ENCODE measurements around the gene DOCK4.
A peak's percentile ranks its signal among the peaks of the same experiment; 100 is the strongest.

The DOCK4 gene

GRCh38 chr7:111787099-111787498 lies 419.1 kb downstream of the DOCK4 start:
- DNase-seq = no peak

- no peak for DNase-seq
These were observed 421.1 kb downstream of the DOCK4 start for GRCh38 chr7:111785076-111785475.

- DNase-seq = no peak
These were observed 421.9 kb downstream of the DOCK4 start for GRCh38 chr7:111784296-111784695.

GRCh38 chr7:111783854-111784253 lies 422.3 kb downstream of the DOCK4 start:
- DNase-seq = no peak

- DNase-seq = no peak
These were observed 425.7 kb downstream of the DOCK4 start for GRCh38 chr7:111780527-111780926.

GRCh38 chr7:111775206-111775605 lies 431.0 kb downstream of the DOCK4 start:
- DNase-seq = no peak

- DNase-seq = no peak
These were observed 433.5 kb downstream of the DOCK4 start for GRCh38 chr7:111772716-111773115.

DNA sequence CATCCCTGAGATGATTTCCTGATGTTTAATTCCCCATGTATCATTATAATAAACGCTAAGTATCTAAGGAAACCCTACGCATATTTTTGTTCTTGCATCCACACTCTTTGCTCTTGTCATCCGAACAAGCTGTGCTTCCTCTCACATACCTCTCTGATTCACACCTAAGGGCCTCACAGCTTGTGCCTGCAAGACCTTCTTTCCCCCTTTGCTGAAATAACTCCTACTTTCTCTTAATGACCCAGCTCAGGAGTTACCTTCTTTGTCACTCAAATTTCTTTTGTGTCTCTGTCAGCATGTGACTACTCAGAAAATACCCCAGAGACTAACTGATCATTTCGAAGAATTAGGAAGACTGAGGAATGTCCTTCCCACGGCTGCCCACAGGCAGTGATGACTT lies 434.6 kb downstream of the DOCK4 start:
- DNase-seq = no peak

DNA sequence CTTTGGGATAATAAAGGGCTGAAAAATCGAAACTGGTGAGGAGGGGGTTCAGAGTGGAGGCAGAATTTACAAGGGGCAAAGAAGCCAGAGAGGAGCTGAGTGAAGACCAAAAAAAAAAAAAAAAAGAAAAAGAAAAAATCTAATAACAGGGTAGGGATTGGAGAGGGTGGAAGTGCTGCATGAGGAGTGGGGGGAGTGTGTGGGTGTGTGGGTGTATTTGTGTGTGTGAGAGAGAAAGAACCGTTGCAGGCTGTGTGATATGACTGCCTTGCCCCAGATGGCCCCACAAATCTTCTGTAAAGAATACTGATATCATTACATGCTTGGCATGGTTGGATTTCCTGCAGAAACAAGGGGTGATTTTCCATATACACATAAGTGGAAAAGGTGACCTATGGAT lies 436.1 kb downstream of the DOCK4 start:
- DNase-seq = no peak

DNA sequence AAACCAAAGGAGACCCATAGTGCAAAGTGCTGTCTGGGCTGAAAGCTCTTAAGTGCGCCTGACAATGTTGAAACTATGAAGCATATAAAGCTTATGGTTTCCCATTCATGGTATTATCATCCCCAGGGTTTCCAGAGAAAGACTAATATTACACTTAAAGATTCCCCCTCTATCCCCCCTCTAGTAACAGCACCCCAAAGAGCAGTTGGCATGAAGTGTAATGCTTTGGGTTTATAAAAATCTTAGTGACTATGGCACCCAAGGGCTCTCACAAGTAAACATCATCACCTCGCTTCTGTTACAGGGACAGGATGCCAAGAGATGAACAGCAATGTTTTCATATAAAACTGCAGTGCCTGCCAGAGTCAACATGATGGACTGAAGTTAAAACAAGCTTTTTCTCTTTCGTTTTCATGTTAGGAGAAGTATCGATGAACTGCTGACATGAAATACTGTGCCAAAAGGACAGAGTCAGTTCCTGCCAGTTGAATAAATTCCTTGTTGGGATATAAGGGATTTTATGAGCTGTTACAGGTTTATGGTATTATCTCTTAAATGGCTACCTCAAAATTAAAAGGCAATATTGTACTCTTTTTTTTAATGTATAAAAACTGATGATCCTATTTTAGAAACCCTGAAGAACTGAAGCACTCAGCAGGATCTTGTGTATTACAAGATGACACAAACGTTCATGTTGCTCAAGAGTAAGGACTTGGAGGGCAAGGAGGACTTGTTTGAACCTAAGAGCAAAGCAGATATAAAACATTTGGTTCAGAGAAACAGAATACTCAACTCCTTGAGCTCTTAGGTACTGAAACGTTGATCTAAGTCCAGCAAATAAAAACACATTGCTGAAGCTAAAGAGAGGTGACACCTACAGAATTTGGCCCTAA lies 440.2 kb downstream of the DOCK4 start:
- no peak for DNase-seq

- DNase-seq = peak; percentile 52
These were observed 442.9 kb downstream of the DOCK4 start for GRCh38 chr7:111763221-111763801.

- DNase-seq = no peak
These were observed 443.4 kb downstream of the DOCK4 start for GRCh38 chr7:111762799-111763198.

- no peak for DNase-seq
These were observed 444.0 kb downstream of the DOCK4 start for GRCh38 chr7:111762211-111762610.

GRCh38 chr7:111760043-111760442 lies 446.2 kb downstream of the DOCK4 start:
- DNase-seq = no peak

DNA sequence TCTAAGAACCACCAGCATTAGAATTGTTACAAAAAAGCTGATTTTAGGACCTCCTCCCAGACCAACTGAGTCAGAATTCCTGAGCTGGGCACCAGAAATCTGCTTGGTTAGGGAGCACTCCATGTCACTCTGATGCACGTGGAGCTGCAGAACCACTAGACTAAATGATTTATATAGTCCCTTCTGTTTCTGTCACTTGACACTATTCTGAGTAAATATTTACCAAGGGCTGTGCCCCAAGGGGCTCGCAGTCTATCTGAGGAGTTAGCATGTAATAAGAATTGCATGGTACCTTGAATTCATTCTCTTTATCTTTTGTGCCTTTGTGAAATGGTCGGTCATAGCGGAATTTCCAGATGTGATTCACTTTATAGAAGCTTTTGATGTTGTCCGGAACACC lies 447.9 kb downstream of the DOCK4 start:
- no peak for DNase-seq

GRCh38 chr7:111756687-111757178 lies 449.5 kb downstream of the DOCK4 start:
- DNase-seq = no peak

GRCh38 chr7:111755383-111755782 lies 450.8 kb downstream of the DOCK4 start:
- no peak for DNase-seq

GRCh38 chr7:111753968-111754367 lies 452.2 kb downstream of the DOCK4 start:
- DNase-seq = no peak

DNA sequence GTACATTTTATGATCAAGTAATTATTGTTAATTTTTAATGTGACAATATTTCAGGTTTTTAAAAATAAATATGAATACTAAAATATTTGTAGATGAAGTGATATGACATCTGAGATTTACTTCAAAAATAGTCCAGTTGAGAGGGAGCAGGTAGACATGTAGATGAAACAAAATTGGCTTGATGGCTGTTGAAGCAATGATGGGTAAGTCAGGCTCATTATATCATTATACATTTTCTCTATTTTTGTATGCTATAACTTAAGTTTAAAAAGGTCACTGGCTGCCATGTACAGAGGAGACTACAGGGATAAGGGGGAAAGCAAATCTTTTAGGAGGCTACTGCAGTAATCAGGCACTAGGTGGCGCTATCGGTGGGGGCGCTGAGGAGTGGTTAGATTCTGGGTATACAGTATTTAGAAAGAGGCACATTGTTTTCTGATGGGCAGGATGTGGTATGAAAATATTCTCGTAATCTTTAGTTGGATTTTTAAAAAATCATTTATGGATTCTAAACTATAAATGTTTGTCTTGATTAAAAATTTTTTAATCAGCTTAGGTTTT lies 454.1 kb downstream of the DOCK4 start:
- peak; percentile 45 for DNase-seq

GRCh38 chr7:111750878-111751277 lies 455.3 kb downstream of the DOCK4 start:
- no peak for DNase-seq

DNA sequence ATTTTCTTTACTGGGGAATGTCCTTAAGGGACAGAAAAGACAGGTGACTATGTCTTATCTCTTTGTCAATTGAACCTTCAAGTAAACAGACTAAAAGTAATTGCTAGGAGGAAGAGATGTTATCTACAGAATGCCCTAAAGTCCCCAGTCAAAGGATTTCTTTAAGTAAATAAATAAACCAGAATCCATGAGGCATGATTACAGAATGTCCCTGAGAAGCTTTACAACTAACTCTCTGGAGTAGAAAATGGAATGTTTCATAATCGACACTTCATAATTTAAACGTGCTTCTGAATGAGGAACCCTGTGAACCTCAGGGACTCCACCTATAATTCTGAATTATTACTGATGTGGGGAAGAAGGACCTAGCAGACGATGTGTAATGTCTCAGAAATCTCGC lies 456.0 kb downstream of the DOCK4 start:
- DNase-seq = no peak

GRCh38 chr7:111749625-111750024 lies 456.6 kb downstream of the DOCK4 start:
- DNase-seq = no peak

- no peak for DNase-seq
These were observed 458.5 kb downstream of the DOCK4 start for GRCh38 chr7:111747718-111748117.

GRCh38 chr7:111746950-111747349 lies 459.2 kb downstream of the DOCK4 start:
- no peak for DNase-seq

Data from SHP77 treated with DMSO at 0.1 percent for 48 hours (cell line).